HG03196 (cell line): ENCODE results near the gene ACSL1.
"Not testable (repeated sequence)": the region's sequence is repeated elsewhere in the genome, so short reads cannot be mapped to it uniquely, and the experiment has no call there.

Source experiments
- ATAC-seq: cut with Tn5 transposase; IDR thresholded peaks from one replicate; pipeline ENCODE4 v1.9.1; 2021; ENCODE audit not compliant: unreplicated experiment

ACSL1 gene

GRCh38 chr4:184843984-184844554 lies 18.3 kb upstream of the ACSL1 start:
- ATAC-seq: no peak

- ATAC-seq: not testable (repeated sequence)
Measured at GRCh38 chr4:184839075-184839399, 13.3 kb upstream of the ACSL1 start.

- ATAC-seq: no peak
Measured at GRCh38 chr4:184838249-184839074, 12.7 kb upstream of the ACSL1 start.

GRCh38 chr4:184836613-184837012 lies 10.8 kb upstream of the ACSL1 start:
- ATAC-seq: no peak

GRCh38 chr4:184833046-184833838 lies 7.5 kb upstream of the ACSL1 start:
- ATAC-seq: no peak

GRCh38 chr4:184831153-184831552 lies 5.4 kb upstream of the ACSL1 start:
- ATAC-seq: no peak

- ATAC-seq: peak; percentile 19
Measured at GRCh38 chr4:184826691-184827270, 1.0 kb upstream of the ACSL1 start.

GRCh38 chr4:184825141-184825895 lies 450 bp downstream of the ACSL1 start:
- peak; percentile 28 for ATAC-seq

- ATAC-seq: no peak
Measured at GRCh38 chr4:184824776-184825084, 1.0 kb downstream of the ACSL1 start.

- ATAC-seq: no peak
Measured at GRCh38 chr4:184824081-184824775, 1.5 kb downstream of the ACSL1 start.

- no peak for ATAC-seq
Measured at GRCh38 chr4:184823014-184823413, 2.8 kb downstream of the ACSL1 start.

- no peak for ATAC-seq
Measured at GRCh38 chr4:184822356-184822755, 3.4 kb downstream of the ACSL1 start.

GRCh38 chr4:184821242-184821641 lies 4.5 kb downstream of the ACSL1 start:
- ATAC-seq: no peak

GRCh38 chr4:184819786-184820185 lies 6.0 kb downstream of the ACSL1 start:
- ATAC-seq: no peak

- no peak for ATAC-seq
Measured at GRCh38 chr4:184818216-184818564, 7.6 kb downstream of the ACSL1 start.

GRCh38 chr4:184817494-184818215 lies 8.1 kb downstream of the ACSL1 start:
- ATAC-seq: no peak

- no peak for ATAC-seq
Measured at GRCh38 chr4:184816962-184817361, 8.8 kb downstream of the ACSL1 start.

GRCh38 chr4:184815046-184815877 lies 10.5 kb downstream of the ACSL1 start:
- ATAC-seq: peak; percentile 78

- ATAC-seq: no peak
Measured at GRCh38 chr4:184814686-184815045, 11.1 kb downstream of the ACSL1 start.
